Measurements from ENCODE around the gene CAMKK1. TPM values are rescaled to one million over a fixed set of nuclear protein-coding genes. Genes with fewer than 3 reads are reported as not detected.

Gene CAMKK1
- total and polyA plus RNA-seq, 2 donors (not counting 3 experiments of a cell fraction or from before 2014, with no cell fraction given), result 4.5 to 6.1 TPM

GRCh38 chr17:3864534-3864933 is 28.3 kb downstream of the CAMKK1 start:
- Histone ChIP-seq H3K4me3 (replicated peaks in 1 of 3; ENCODE audit: insufficient read depth in 1 of 3, low read depth in 1 of 3, low read length in 3 of 3) (no peak overlapping the region), H3K27ac (ENCODE audit: insufficient read depth, low read depth, low read length) (no peak overlapping the region), H3K4me1 (ENCODE audit: control insufficient read depth, extremely low read depth, insufficient read depth, low read length) (no peaks in the 10 kb centered on the region), H4K20me1 (replicated peaks; ENCODE audit: control insufficient read depth, extremely low read depth, insufficient read depth, low read length) (no peaks in the 10 kb centered on the region), H3K9me3 (replicated peaks; ENCODE audit: control insufficient read depth, insufficient read depth, low read length) (no peaks in the 10 kb centered on the region), H2AFZ (ENCODE audit: low read depth, low read length) (no peak overlapping the region), H3K9ac (replicated peaks; ENCODE audit: extremely low read depth, insufficient read depth, low read length) (no peak overlapping the region), H3K9me1 (replicated peaks; ENCODE audit: control insufficient read depth, extremely low read depth, insufficient read depth, low read length) (no peaks in the 10 kb centered on the region), H3K4me2 (ENCODE audit: insufficient read depth, low read length) (no peak overlapping the region), H3K27me3 (ENCODE audit: control insufficient read depth in 2 of 2, insufficient read depth in 2 of 2, low read length in 2 of 2) (no peaks in the 10 kb centered on the region), H3K79me2 (ENCODE audit: control insufficient read depth, insufficient read depth, low read length) (no peaks in the 10 kb centered on the region), H3K36me3 (ENCODE audit: control insufficient read depth in 2 of 2, extremely low read depth in 1 of 2, insufficient read depth in 2 of 2, low read length in 2 of 2) (peaks cover 0 to 5% of the 10 kb centered on the region in 2 experiments)
- DNase-seq (ENCODE audit: low read depth, low spot score) (no peak), FAIRE-seq (no peak)
- ChIA-PET POLR2A (no interaction called here), CTCF (interaction anchor here (1.2 to 2.8 kb wide), 10 partner anchors 14 to 127 kb away, joined by 3 to 13 read pairs (median 4); no protein-coding TSS in a partner anchor)
- no peak for TF ChIP-seq POLR2AphosphoS5 (IDR thresholded peaks at IDR 0.05; ENCODE audit: insufficient read depth, low read depth, low read length)
- TF ChIP-seq MYC (IDR thresholded peaks at IDR 0.05; ENCODE audit: low read depth, low read length), result no peak
- TF ChIP-seq MAX (IDR thresholded peaks at IDR 0.05; ENCODE audit: insufficient read depth, insufficient read length), result no peak
- TF ChIP-seq, protein P1, sequence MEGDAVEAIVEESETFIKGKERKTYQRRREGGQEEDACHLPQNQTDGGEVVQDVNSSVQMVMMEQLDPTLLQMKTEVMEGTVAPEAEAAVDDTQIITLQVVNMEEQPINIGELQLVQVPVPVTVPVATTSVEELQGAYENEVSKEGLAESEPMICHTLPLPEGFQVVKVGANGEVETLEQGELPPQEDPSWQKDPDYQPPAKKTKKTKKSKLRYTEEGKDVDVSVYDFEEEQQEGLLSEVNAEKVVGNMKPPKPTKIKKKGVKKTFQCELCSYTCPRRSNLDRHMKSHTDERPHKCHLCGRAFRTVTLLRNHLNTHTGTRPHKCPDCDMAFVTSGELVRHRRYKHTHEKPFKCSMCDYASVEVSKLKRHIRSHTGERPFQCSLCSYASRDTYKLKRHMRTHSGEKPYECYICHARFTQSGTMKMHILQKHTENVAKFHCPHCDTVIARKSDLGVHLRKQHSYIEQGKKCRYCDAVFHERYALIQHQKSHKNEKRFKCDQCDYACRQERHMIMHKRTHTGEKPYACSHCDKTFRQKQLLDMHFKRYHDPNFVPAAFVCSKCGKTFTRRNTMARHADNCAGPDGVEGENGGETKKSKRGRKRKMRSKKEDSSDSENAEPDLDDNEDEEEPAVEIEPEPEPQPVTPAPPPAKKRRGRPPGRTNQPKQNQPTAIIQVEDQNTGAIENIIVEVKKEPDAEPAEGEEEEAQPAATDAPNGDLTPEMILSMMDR (IDR thresholded peaks at IDR 0.05; ENCODE audit: extremely low read depth in 1 of 2, insufficient read depth in 1 of 2, low read depth in 1 of 2, low read length in 2 of 2), result no peak
- TF ChIP-seq EZH2 (IDR thresholded peaks at IDR 0.05; ENCODE audit: borderline replicate concordance, low read depth, low read length, severe bottlenecking), result no peak
- no peak for TF ChIP-seq GATA2 (IDR thresholded peaks at IDR 0.05; ENCODE audit: insufficient read depth, insufficient read length, low read depth, low read length)
- TF ChIP-seq POLR2A (IDR thresholded peaks at IDR 0.05; ENCODE audit: low read depth, low read length), result no peak
- no peak for TF ChIP-seq FOS (IDR thresholded peaks at IDR 0.05; ENCODE audit: borderline replicate concordance, insufficient read depth, low read length)
- TF ChIP-seq JUN (IDR thresholded peaks at IDR 0.05; ENCODE audit: borderline replicate concordance, insufficient read depth, insufficient read length, low read depth), result no peak
- BruUV-seq (replicated peaks), result no TSS peak
- intact Hi-C loops (cut with micrococcal nuclease), result loop anchor here (2.0 kb wide), 1 partner anchor 28 kb away; the partner anchor contains the start of gene CAMKK1
- dilution Hi-C loops (cut with MboI; ENCODE audit: extremely low pct_ligation_motif_present, low sequenced_read_pairs), result no loop called here

Measured in endothelial cell of umbilical vein (primary cell).